Neural crest cell (in vitro differentiated cells): ENCODE results near the gene PIGT. TPM values are rescaled to one million over a fixed set of nuclear protein-coding genes. Genes with fewer than 3 reads are reported as not detected.

Source experiments
- DNase-seq: peaks from one replicate; pipeline ENCODE4 v3.0.0; 2021; ENCODE audit warnings: low read depth, mixed read lengths, low spot score
- H3K27ac Mint-ChIP-seq: one replicate; pipeline ENCODE4 v1.8.0; 2021; ENCODE audit warnings: mild to moderate bottlenecking, mixed read lengths; ENCODE audit not compliant: unreplicated experiment
- H3K27me3 Mint-ChIP-seq: 2 replicates; pipeline ENCODE4 v1.8.0; 2021; ENCODE audit warnings: low read depth, mild to moderate bottlenecking, mixed read lengths
- H3K36me3 Mint-ChIP-seq: 2 replicates; pipeline ENCODE4 v1.8.0; 2021; ENCODE audit warnings: low read depth, mild to moderate bottlenecking, mixed read lengths
- H3K4me1 Mint-ChIP-seq: 2 replicates; pipeline ENCODE4 v1.8.0; 2021; ENCODE audit warnings: mixed read lengths
- H3K4me3 Mint-ChIP-seq: one replicate; pipeline ENCODE4 v1.8.0; 2021; ENCODE audit warnings: mild to moderate bottlenecking, mixed read lengths
- H3K9me3 Mint-ChIP-seq: 2 replicates; pipeline ENCODE4 v1.8.0; 2021; ENCODE audit warnings: mixed read lengths
- CTCF ChIP-seq: fragments of 200-600 bp; sonication (generic); conservative IDR thresholded peaks from 2 replicates; pipeline ENCODE4 v1.5.0; 2021; ENCODE audit warnings: antibody characterized with exemption, mild to moderate bottlenecking
- total RNA-seq: library from RNA; stranded (reverse); gene quantifications from 2 replicates; pipeline ENCODE4 v1.2.1, GENCODE V29; 2021

PIGT gene
- total RNA-seq, 1 donor from 2014 or later = 64.8 TPM

DNA sequence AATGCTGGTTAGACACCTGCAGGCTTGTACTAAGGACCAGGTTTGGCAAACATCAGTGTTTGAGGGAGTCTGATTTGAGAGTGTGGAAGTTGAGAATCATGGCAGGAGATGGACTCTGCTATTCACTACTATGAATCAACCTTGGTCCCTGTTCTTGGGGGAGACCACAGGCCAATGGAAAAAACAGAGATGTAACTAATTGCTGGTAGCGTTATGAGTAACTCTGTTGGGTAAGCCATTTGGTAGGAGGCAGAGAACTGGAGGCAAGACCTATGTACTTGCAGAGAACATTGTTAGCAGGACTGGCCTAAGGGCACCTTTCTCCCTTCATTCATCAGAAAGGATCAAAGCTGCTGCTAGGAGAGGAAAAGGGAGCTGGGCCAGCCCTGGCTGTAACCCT lies 45.3 kb downstream of the PIGT start:
- Mint-ChIP-seq H3K9me3 (no peaks in the 10 kb centered on the region), H3K4me1 (no peaks in the 10 kb centered on the region), H3K27ac (no peak overlapping the region), H3K4me3 (no peak overlapping the region), H3K36me3 (no peaks in the 10 kb centered on the region), H3K27me3 (peaks cover 3% of the 10 kb centered on the region)
- no peak for TF ChIP-seq CTCF
- DNase-seq = no peak

- H3K27ac Mint-ChIP-seq = no peak overlapping the region
- no peaks in the 10 kb centered on the region for H3K36me3 Mint-ChIP-seq
- TF ChIP-seq CTCF = no peak
- no peaks in the 10 kb centered on the region for H3K4me1 Mint-ChIP-seq
- no peaks in the 10 kb centered on the region for H3K9me3 Mint-ChIP-seq
- no peak overlapping the region for H3K4me3 Mint-ChIP-seq
- peaks cover 5% of the 10 kb centered on the region for H3K27me3 Mint-ChIP-seq
- no peak for DNase-seq
These were observed 47.0 kb downstream of the PIGT start for GRCh38 chr20:45462711-45463509.

DNA sequence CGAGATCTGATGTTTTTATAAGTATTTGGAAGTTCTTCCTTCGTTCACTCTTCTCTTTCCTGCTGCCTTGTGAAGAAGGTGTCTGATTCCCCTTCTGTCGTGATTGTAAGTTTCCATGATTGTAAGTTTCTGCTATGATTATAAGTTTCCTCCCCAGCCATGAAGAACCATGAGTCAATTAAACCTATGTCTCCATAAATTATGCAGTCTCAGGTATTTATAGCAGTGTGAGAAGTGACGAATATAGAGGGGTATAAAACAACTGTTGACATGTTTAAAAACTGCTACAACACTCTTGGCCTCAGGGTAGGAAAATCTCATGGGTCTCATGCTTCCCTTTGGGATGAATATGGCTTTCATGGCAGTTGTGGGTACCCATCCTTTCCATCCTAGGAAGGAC lies 47.8 kb downstream of the PIGT start:
- Mint-ChIP-seq H3K9me3 (no peaks in the 10 kb centered on the region), H3K4me3 (no peak overlapping the region), H3K27ac (no peak overlapping the region), H3K27me3 (peaks cover 9% of the 10 kb centered on the region), H3K36me3 (no peaks in the 10 kb centered on the region), H3K4me1 (no peaks in the 10 kb centered on the region)
- TF ChIP-seq CTCF = no peak
- no peak for DNase-seq

DNA sequence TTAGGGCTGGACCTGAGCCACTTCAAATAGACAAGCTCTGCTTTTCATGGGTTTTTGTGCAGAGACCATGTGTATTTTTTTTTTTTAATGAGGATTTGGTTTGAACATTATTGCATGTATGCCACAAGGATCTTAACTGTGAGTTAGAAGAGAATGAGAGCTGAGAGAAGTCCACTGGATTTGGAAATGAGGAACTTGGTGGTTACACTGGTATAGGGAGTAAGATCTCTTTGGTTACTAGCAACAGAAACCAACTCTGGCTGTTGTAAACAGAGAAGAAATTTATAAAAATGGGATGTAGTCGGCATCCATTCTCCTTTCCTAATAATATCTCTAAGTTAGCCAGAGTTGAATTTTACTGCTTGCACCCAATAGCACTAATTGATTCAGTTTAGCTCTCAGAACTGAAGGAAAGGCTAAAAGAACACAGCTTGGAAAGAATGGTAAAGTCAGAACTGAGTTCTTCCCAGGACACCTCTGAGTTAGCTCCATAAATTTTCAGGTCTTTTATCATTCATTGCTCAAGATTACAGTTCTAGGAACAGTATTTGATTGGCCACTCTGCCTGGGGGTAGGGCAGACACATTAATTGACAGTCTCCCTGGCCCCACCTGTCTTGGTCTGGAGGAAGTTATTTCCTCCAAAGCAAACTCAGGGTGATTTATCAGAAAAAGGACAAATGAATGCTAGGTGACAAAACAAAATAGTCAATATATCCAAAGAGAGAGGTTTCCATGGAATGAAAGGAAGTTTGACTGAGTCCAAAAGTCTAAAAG lies 49.7 kb downstream of the PIGT start:
- no peak for TF ChIP-seq CTCF
- Mint-ChIP-seq H3K4me3 (no peak overlapping the region), H3K27ac (no peak overlapping the region), H3K4me1 (peaks cover 6% of the 10 kb centered on the region), H3K27me3 (peaks cover 21% of the 10 kb centered on the region), H3K9me3 (no peaks in the 10 kb centered on the region), H3K36me3 (no peaks in the 10 kb centered on the region)
- DNase-seq = no peak

DNA sequence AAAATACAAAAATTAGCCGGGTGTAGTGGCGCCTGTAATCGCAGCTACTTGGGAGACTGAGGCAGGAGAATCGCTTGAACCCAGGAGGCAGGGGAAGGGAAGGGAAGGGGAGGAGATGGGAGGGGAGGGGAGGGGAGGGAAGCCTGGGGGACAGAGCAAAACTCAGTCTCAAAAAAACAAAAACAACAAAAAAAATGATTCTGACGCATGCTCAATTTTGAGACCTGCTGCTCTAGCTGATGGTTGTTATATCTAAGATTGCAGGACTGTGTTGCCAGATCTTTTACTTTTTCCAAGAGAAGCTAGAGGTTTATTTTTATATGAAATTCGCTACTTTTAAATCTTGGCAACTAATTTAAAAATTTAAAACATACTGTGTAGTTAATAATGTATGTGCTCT lies 51.2 kb downstream of the PIGT start:
- Mint-ChIP-seq H3K9me3 (no peaks in the 10 kb centered on the region), H3K4me1 (peaks cover 14% of the 10 kb centered on the region), H3K27ac (no peak overlapping the region), H3K27me3 (peaks cover 21% of the 10 kb centered on the region), H3K36me3 (peaks cover 2% of the 10 kb centered on the region), H3K4me3 (no peak overlapping the region)
- no peak for TF ChIP-seq CTCF
- no peak for DNase-seq
